AG04450 (cell line): ENCODE data around the gene ZC3H14. TPM values are rescaled to one million over a fixed set of nuclear protein-coding genes. Genes with fewer than 3 reads are reported as not detected.

Experiments
- CTCF ChIA-PET: fragments of 300-600, 350-600 bp; formaldehyde crosslinking; extraction: SDS; loops from one replicate; lab custom pipeline; 2022; ENCODE audit warnings: antibody characterized with exemption, inconsistent platforms; lab: Charles Lee
- POLR2A ChIA-PET: fragments of 350-600 bp; formaldehyde crosslinking; extraction: SDS; loops from one replicate; lab custom pipeline; 2021; ENCODE audit warnings: antibody characterized with exemption, inconsistent platforms; lab: Yijun Ruan, JAX
- DNase-seq: peaks from one replicate; pipeline ENCODE4 v3.0.0-alpha.2; 2011; ENCODE audit warnings: low read depth, low spot score
- H3K27ac ChIP-seq: one replicate; pipeline ENCODE4 v1.5.1; 2012; ENCODE audit warnings: low read depth, low read length, control low read depth
- H3K27me3 ChIP-seq: one replicate; pipeline ENCODE4 v1.6.0; 2012; ENCODE audit warnings: low read length; ENCODE audit not compliant: control insufficient read depth, insufficient read depth
- H3K4me3 ChIP-seq: 2 replicates; pipeline ENCODE4 v1.5.1; 2011; ENCODE audit warnings: mild to moderate bottlenecking, low read depth, low read length, control low read depth
- H3K9me3 ChIP-seq: 2 replicates; pipeline ENCODE4 v1.5.1; 2012; ENCODE audit warnings: low read length; ENCODE audit not compliant: control insufficient read depth, insufficient read depth
- polyA plus RNA-seq: library from polyadenylated mRNA; depleted of rRNA; stranded (reverse); fragments of >200 nt; gene quantifications from 2 replicates; pipeline ENCODE4 v1.2.3, GENCODE V29; 2011
- TF ChIP-seq, protein P1 (sequence below): IDR thresholded peaks from 2 replicates; pipeline ENCODE4 v1.5.1; 2011; ENCODE audit warnings: low read depth, low read length, control low read depth, inconsistent platforms

The ZC3H14 gene
- polyA plus RNA-seq, 1 experiment = 102 TPM

- ChIA-PET POLR2A (no interaction called here), CTCF (no interaction called here)
- Histone ChIP-seq H3K27me3 (no peaks in the 10 kb centered on the region), H3K4me3 (no peak overlapping the region), H3K9me3 (no peaks in the 10 kb centered on the region; the same call in 1 of the 2 replicates), H3K27ac (no peak overlapping the region)
- DNase-seq = peak; percentile 58
- TF ChIP-seq, protein P1, sequence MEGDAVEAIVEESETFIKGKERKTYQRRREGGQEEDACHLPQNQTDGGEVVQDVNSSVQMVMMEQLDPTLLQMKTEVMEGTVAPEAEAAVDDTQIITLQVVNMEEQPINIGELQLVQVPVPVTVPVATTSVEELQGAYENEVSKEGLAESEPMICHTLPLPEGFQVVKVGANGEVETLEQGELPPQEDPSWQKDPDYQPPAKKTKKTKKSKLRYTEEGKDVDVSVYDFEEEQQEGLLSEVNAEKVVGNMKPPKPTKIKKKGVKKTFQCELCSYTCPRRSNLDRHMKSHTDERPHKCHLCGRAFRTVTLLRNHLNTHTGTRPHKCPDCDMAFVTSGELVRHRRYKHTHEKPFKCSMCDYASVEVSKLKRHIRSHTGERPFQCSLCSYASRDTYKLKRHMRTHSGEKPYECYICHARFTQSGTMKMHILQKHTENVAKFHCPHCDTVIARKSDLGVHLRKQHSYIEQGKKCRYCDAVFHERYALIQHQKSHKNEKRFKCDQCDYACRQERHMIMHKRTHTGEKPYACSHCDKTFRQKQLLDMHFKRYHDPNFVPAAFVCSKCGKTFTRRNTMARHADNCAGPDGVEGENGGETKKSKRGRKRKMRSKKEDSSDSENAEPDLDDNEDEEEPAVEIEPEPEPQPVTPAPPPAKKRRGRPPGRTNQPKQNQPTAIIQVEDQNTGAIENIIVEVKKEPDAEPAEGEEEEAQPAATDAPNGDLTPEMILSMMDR = no peak
Measured at GRCh38 chr14:88546621-88547385, 16.0 kb upstream of the ZC3H14 start.

DNA sequence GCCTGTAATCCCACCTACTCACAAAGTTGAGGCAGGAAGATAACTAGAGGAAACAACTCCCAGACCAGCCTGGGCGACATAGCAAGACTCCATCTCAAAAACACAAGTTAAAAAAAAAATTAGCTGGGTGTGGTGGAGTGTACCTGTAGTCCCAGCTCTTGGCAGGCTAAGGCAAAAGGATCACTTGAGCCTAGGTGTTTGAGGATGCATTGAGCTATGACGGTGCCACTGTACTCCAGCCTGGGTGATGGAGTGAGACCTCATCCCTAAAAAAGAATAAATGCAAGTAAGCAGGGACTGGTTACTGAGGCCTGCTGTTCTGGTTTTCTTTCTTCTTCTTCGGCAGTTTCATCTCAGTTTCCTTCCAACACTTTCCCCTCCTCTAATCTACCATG is 15.5 kb upstream of the ZC3H14 start:
- CTCF ChIA-PET = no interaction called here
- H3K27ac ChIP-seq = no peak overlapping the region
- TF ChIP-seq, protein P1 = no peak
- no peaks in the 10 kb centered on the region; the same call in 1 of the 2 replicates for H3K9me3 ChIP-seq
- POLR2A ChIA-PET = no interaction called here
- no peak for DNase-seq
- no peaks in the 10 kb centered on the region for H3K27me3 ChIP-seq
- no peak overlapping the region for H3K4me3 ChIP-seq

DNA sequence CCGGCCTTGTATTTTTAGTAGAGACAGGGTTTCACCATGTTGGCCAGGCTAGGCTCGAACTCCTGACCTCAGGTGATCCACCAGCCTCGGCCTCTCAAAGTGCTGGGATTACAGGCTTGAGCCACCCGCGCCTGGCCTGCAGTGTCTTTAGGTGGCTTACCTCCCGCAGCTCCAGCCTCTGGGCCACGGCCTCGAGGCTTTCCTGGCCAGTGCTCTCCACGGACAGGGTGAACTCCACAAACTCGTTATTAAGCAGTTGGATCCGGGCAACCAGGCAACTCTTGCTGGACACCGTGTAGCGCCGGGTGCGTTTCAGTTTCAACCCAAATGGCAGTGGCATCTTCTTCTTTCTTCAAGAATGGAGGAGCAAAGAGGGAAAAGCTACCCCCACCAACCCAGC is 12.8 kb upstream of the ZC3H14 start:
- ChIA-PET POLR2A (no interaction called here), CTCF (no interaction called here)
- TF ChIP-seq, protein P1 = no peak
- no peak overlapping the region for H3K4me3 ChIP-seq
- no peak for DNase-seq
- no peaks in the 10 kb centered on the region; the same call in 1 of the 2 replicates for H3K9me3 ChIP-seq
- H3K27ac ChIP-seq = no peak overlapping the region
- H3K27me3 ChIP-seq = no peaks in the 10 kb centered on the region

GRCh38 chr14:88551094-88551870 is 11.6 kb upstream of the ZC3H14 start:
- POLR2A ChIA-PET = no interaction called here
- DNase-seq = peak; percentile 63
- CTCF ChIA-PET = interaction anchor here (0.7 to 0.8 kb wide), 2 partner anchors 14 to 51 kb away, joined by 3 to 5 read pairs; no protein-coding TSS in a partner anchor
- Histone ChIP-seq H3K4me3 (peak overlapping the region; percentile 76), H3K27me3 (no peaks in the 10 kb centered on the region), H3K27ac (peak overlapping the region; percentile 52), H3K9me3 (no peaks in the 10 kb centered on the region; the same call in 1 of the 2 replicates)
- TF ChIP-seq, protein P1 = peak; percentile 39

GRCh38 chr14:88551980-88552431 is 10.8 kb upstream of the ZC3H14 start:
- Histone ChIP-seq H3K27me3 (no peaks in the 10 kb centered on the region), H3K4me3 (peak overlapping the region; percentile 76), H3K9me3 (no peaks in the 10 kb centered on the region; the same call in 1 of the 2 replicates), H3K27ac (peak overlapping the region; percentile 52)
- TF ChIP-seq, protein P1 = no peak
- no peak for DNase-seq
- ChIA-PET CTCF (interaction anchor here (0.8 to 2.5 kb wide), 4 partner anchors 13 to 608 kb away, joined by 4 to 11 read pairs (median 6); no protein-coding TSS in a partner anchor), POLR2A (no interaction called here)
